ENCODE measurements around the gene SRR.

DNA sequence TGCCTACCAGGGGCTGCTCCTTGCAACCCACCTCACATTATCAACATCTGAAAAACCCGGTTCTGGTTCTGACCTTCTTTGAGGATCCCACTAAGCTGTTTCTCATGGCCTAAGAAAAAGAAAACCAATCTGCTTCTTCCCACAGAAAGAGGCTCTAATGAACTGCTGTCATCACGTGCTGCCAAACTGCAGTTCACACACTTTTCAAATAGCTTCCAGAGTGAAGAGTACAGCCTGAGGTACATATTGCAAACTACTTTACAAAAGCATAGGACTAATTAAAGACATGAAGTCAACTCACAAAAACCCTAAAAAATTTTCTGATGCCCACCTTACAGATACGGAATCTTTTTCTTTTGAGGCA, 36.9 kb upstream of the SRR start:
- TF ChIP-seq, protein P1, sequence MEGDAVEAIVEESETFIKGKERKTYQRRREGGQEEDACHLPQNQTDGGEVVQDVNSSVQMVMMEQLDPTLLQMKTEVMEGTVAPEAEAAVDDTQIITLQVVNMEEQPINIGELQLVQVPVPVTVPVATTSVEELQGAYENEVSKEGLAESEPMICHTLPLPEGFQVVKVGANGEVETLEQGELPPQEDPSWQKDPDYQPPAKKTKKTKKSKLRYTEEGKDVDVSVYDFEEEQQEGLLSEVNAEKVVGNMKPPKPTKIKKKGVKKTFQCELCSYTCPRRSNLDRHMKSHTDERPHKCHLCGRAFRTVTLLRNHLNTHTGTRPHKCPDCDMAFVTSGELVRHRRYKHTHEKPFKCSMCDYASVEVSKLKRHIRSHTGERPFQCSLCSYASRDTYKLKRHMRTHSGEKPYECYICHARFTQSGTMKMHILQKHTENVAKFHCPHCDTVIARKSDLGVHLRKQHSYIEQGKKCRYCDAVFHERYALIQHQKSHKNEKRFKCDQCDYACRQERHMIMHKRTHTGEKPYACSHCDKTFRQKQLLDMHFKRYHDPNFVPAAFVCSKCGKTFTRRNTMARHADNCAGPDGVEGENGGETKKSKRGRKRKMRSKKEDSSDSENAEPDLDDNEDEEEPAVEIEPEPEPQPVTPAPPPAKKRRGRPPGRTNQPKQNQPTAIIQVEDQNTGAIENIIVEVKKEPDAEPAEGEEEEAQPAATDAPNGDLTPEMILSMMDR (conservative IDR thresholded peaks at IDR 0.05), result no peak
- TF ChIP-seq EZH2 (IDR thresholded peaks at IDR 0.05; ENCODE audit: low read depth), result no peak
